A549 (cell line): Measurements from ENCODE around the gene DHX15. TPM values are rescaled to one million over a fixed set of nuclear protein-coding genes. Genes with fewer than 3 reads are reported as not detected.

Experiments
- ATAC-seq, 2 experiments: fragments of 200-7000 bp in 1 of 2; fragments of >200 bp in 1 of 2; cut with Nextera tagmentation in 1 of 2; cut with Tn5 transposase in 1 of 2; 3 replicates each; pipeline versions ENCODE4 v1.8.0 to v1.9.1; 2018 to 2020; ENCODE audit warnings: mild to moderate bottlenecking in 1 of 2, moderate library complexity in 1 of 2
- CTCF ChIA-PET: fragments of 300-600 bp; sonication (Branson Sonifier 250); formaldehyde crosslinking; extraction: SDS; loops from one replicate; lab custom pipeline; 2021; ENCODE audit warnings: antibody characterized with exemption, inconsistent platforms; lab: Yijun Ruan, JAX
- POLR2A ChIA-PET: fragments of 350-600 bp; formaldehyde crosslinking; extraction: SDS; loops from one replicate; lab custom pipeline; 2021; ENCODE audit warnings: antibody characterized with exemption, inconsistent platforms; lab: Yijun Ruan, JAX
- DNase-seq, 2 experiments: peaks; one replicate each; pipeline versions ENCODE4 v3.0.0 to v3.0.0-alpha.2; 2011 to 2016; ENCODE audit warnings: low read depth in 1 of 2, low spot score in 1 of 2
- FAIRE-seq: peaks from 2 replicates; lab custom pipeline; 2011; peaks lifted over from hg19 to GRCh38; lab: Jason Lieb, UNC
- H3K27ac ChIP-seq, 2 experiments: fragments of >200 bp; sonication (Bioruptor Twin); formaldehyde crosslinking; 3 replicates each; pipeline ENCODE4 v1.5.1; 2016 to 2017
- H3K4me1 ChIP-seq: fragments of >200 bp; sonication (Bioruptor Twin); formaldehyde crosslinking; 3 replicates; pipeline ENCODE4 v1.6.1; 2016
- H3K4me2 ChIP-seq: fragments of >200 bp; sonication (Bioruptor Twin); formaldehyde crosslinking; 3 replicates; pipeline ENCODE4 v1.6.1; 2016
- H3K4me3 ChIP-seq: fragments of >200 bp; sonication (Bioruptor Twin); formaldehyde crosslinking; 3 replicates; pipeline ENCODE4 v1.5.1; 2016
- H3K9me3 ChIP-seq: fragments of >200 bp; sonication (Bioruptor Twin); formaldehyde crosslinking; 3 replicates; pipeline ENCODE4 v1.6.1; 2016
- CEBPB ChIP-seq, 2 experiments: fragments of >200 bp in 1 of 2; sonication (Bioruptor Twin) in 1 of 2; formaldehyde crosslinking in 1 of 2; IDR thresholded peaks; 2 replicates each; pipeline ENCODE4 v1.6.1; 2012 to 2016
- E2F6 ChIP-seq: IDR thresholded peaks from 2 replicates; pipeline ENCODE4 v1.6.1; 2012; ENCODE audit warnings: low read depth, borderline replicate concordance
- EHMT2 ChIP-seq: fragments of 200-600 bp; sonication (generic); IDR thresholded peaks from 2 replicates; pipeline ENCODE4 v1.6.1; 2016; ENCODE audit warnings: antibody characterized with exemption, low read depth, mild to moderate bottlenecking, moderate library complexity
- ESRRA ChIP-seq: fragments of 150-350 bp; IDR thresholded peaks from 2 replicates; pipeline ENCODE4 v1.6.1; 2014; ENCODE audit warnings: mild to moderate bottlenecking, low read length, borderline replicate concordance
- HES2 ChIP-seq: fragments of >200 bp; sonication (Bioruptor Twin); formaldehyde crosslinking; IDR thresholded peaks from 2 replicates; pipeline ENCODE4 v1.6.1; 2016
- HEYL ChIP-seq: fragments of 250-450 bp; sonication (Bioruptor Pico); IDR thresholded peaks from 2 replicates; pipeline ENCODE4 v1.8.0; 2021; ENCODE audit warnings: mild to moderate bottlenecking, moderate library complexity
- HMGXB4 ChIP-seq: fragments of 250-450 bp; sonication (Bioruptor Pico); IDR thresholded peaks from 2 replicates; pipeline ENCODE4 v1.5.0; 2021; ENCODE audit warnings: mild to moderate bottlenecking, moderate library complexity, borderline replicate concordance
- HOXA7 ChIP-seq: fragments of 250-450 bp; sonication (Bioruptor Pico); IDR thresholded peaks from 2 replicates; pipeline ENCODE4 v1.5.0; 2020; ENCODE audit warnings: mild to moderate bottlenecking, moderate library complexity
- JUN ChIP-seq, 2 experiments: fragments of >200 bp; sonication (Bioruptor Twin); formaldehyde crosslinking; IDR thresholded peaks; 2 replicates in 1 of 2; 3 replicates in 1 of 2; pipeline ENCODE4 v1.6.1; 2016 to 2017
- JUNB ChIP-seq: fragments of >200 bp; sonication (Bioruptor Twin); formaldehyde crosslinking; IDR thresholded peaks from 2 replicates; pipeline ENCODE4 v1.6.1; 2016
- MAFK ChIP-seq: fragments of 450-650 bp; IDR thresholded peaks from 2 replicates; pipeline ENCODE4 v1.6.1; 2014; ENCODE audit not compliant: partially characterized antibody
- NPAS2 ChIP-seq: fragments of 250-450 bp; sonication (Bioruptor Pico); IDR thresholded peaks from 2 replicates; pipeline ENCODE4 v1.8.0; 2022; ENCODE audit warnings: mild to moderate bottlenecking, moderate library complexity, borderline replicate concordance
- POLR2AphosphoS2 ChIP-seq: conservative IDR thresholded peaks from 2 replicates; pipeline ENCODE4 v1.6.1; 2012; ENCODE audit warnings: low read length, improper control_type of control experiment, inconsistent platforms
- REST ChIP-seq: fragments of 200-600 bp; sonication (generic); IDR thresholded peaks from 2 replicates; pipeline ENCODE4 v1.6.1; 2016; ENCODE audit warnings: antibody characterized with exemption, mild to moderate bottlenecking, moderate library complexity
- TFCP2L1 ChIP-seq: fragments of 250-450 bp; sonication (Bioruptor Pico); IDR thresholded peaks from 2 replicates; pipeline ENCODE4 v1.5.0; 2021; ENCODE audit warnings: mild to moderate bottlenecking
- ZC3H11A ChIP-seq: fragments of 450-650 bp; IDR thresholded peaks from 2 replicates; pipeline ENCODE4 v1.6.1; 2014; ENCODE audit warnings: antibody characterized with exemption, mild to moderate bottlenecking
- ZSCAN20 ChIP-seq: fragments of 250-450 bp; sonication (Bioruptor Pico); IDR thresholded peaks from 2 replicates; pipeline ENCODE4 v1.8.0; 2022; ENCODE audit warnings: mild to moderate bottlenecking, moderate library complexity
- WGBS: methylation state at CpG from one replicate; pipeline ENCODE4 v1.1.6; 2017; ENCODE audit errors: missing lambda C conversion rate; 5-methylcytosine and 5-hydroxymethylcytosine counted together
- polyA plus RNA-seq, 4 experiments: library from polyadenylated mRNA; depleted of rRNA in 3 of 4; stranded (reverse); fragments of >200 nt; fragmentation: RNase III in 1 of 4; extraction: RNeasy Plus Mini Kit Qiagen cat#74134 plus additional on column Dnase treatment in 1 of 4; gene quantifications; 2 replicates in 3 of 4; 3 replicates in 1 of 4; pipeline ENCODE4 v1.2.3, GENCODE V29; 2011 to 2017

Gene DHX15
- polyA plus RNA-seq, 2 of the 4 experiments (the other 2 are of a cell fraction): 154 to 189 TPM

- H3K9me3 ChIP-seq: no peaks in the 10 kb centered on the region
- WGBS: 70% methylated on average over 3 of the region's 3 CpGs
- no peak overlapping the region for H3K4me3 ChIP-seq
- TF ChIP-seq JUNB (no peak), REST (no peak), HMGXB4 (CRISPR knock-in tag) (no peak), JUN (IDR thresholded peaks at IDR 0.05) (no peak), ZC3H11A (no peak), E2F6 (no peak), NPAS2 (CRISPR knock-in tag) (no peak), ZSCAN20 (CRISPR knock-in tag) (no peak), HOXA7 (CRISPR knock-in tag) (no peak), POLR2AphosphoS2 (no peak), EHMT2 (no peak), TFCP2L1 (CRISPR knock-in tag) (no peak), MAFK (no peak), ESRRA (no peak), CEBPB (IDR thresholded peaks at IDR 0.05) (no peak), HEYL (CRISPR knock-in tag) (no peak), HES2 (no peak)
- TF ChIP-seq, all 56 proteins: peak for 0
- ChIA-PET POLR2A (no interaction called here), CTCF (interaction anchor here (0.7 to 1.3 kb wide), 4 partner anchors 9 to 86 kb away, joined by 3 read pairs; no protein-coding TSS in a partner anchor)
- Histone ChIP-seq H3K4me2 (peak overlapping the region; percentile 61), H3K4me1 (peaks cover 58% of the 10 kb centered on the region), H3K27ac (no peak overlapping the region)
- ATAC-seq: no peak
- no peak for DNase-seq
- FAIRE-seq: no peak
Observed at GRCh38 chr4:24559032-24559821, 25.1 kb downstream of the DHX15 start.
